ENCODE measurements around the gene AK8.

Gene AK8

GRCh38 chr9:132861666-132862065 lies 16.4 kb downstream of the AK8 start:
- no peak for TF ChIP-seq EZH2phosphoT487 (conservative IDR thresholded peaks at IDR 0.05; ENCODE audit: low read length)
- TF ChIP-seq, protein P1, sequence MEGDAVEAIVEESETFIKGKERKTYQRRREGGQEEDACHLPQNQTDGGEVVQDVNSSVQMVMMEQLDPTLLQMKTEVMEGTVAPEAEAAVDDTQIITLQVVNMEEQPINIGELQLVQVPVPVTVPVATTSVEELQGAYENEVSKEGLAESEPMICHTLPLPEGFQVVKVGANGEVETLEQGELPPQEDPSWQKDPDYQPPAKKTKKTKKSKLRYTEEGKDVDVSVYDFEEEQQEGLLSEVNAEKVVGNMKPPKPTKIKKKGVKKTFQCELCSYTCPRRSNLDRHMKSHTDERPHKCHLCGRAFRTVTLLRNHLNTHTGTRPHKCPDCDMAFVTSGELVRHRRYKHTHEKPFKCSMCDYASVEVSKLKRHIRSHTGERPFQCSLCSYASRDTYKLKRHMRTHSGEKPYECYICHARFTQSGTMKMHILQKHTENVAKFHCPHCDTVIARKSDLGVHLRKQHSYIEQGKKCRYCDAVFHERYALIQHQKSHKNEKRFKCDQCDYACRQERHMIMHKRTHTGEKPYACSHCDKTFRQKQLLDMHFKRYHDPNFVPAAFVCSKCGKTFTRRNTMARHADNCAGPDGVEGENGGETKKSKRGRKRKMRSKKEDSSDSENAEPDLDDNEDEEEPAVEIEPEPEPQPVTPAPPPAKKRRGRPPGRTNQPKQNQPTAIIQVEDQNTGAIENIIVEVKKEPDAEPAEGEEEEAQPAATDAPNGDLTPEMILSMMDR (IDR thresholded peaks at IDR 0.05; ENCODE audit: insufficient read depth, low read length, poor library complexity, severe bottlenecking): no peak
- H3K9me2 ChIP-seq (replicated peaks; ENCODE audit: insufficient read depth, low read length): no peaks in the 10 kb centered on the region
- no peaks in the 10 kb centered on the region for H4K20me1 ChIP-seq (ENCODE audit: low read depth, low read length)
- H3K9me3 ChIP-seq (ENCODE audit: insufficient read depth, low read length): no peaks in the 10 kb centered on the region
- H3K79me2 ChIP-seq (ENCODE audit: insufficient read depth, low read length): no peaks in the 10 kb centered on the region
- no peak overlapping the region for H3K4me2 ChIP-seq (ENCODE audit: low read depth, low read length, poor library complexity, severe bottlenecking)
- H3K4me3 ChIP-seq (ENCODE audit: insufficient read depth, low read length, poor library complexity, severe bottlenecking): no peak overlapping the region
- H3K9ac ChIP-seq (ENCODE audit: low read length): no peak overlapping the region
- no peaks in the 10 kb centered on the region for H3K27me3 ChIP-seq (ENCODE audit: low read length)
- H3K27ac ChIP-seq (ENCODE audit: low read depth, low read length): no peak overlapping the region
- no peaks in the 10 kb centered on the region for H3F3A ChIP-seq (ENCODE audit: insufficient read depth)
- no peak overlapping the region for H2AFZ ChIP-seq (ENCODE audit: low read depth, low read length, severe bottlenecking)
- H3K36me3 ChIP-seq (ENCODE audit: low read length): no peaks in the 10 kb centered on the region

DNA sequence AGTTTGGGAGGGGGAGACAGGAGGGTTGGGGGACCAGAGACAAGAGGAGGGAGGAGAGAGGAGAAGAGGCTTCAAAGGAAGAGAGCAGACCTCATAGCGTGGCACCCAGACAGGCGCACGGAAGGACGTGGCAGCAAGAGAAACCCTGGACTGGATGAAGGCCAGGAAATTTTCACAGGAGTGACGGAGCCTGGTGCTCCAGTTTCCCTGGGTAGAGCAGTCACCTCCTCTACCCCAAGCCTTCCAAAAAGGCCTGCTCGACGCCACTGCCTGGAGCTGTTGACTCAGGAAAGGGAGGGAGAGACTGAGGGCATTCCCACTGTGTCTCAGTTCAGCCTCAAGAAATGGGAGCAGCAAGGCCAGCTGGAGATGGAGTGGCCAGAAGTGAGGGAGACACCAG lies 19.3 kb downstream of the AK8 start:
- Histone ChIP-seq H3K27me3 (ENCODE audit: low read length) (no peaks in the 10 kb centered on the region), H2AFZ (ENCODE audit: low read depth, low read length, severe bottlenecking) (no peak overlapping the region), H3K4me2 (ENCODE audit: low read depth, low read length, poor library complexity, severe bottlenecking) (no peak overlapping the region)

GRCh38 chr9:132857616-132858342 lies 20.3 kb downstream of the AK8 start:
- H2AFZ ChIP-seq (ENCODE audit: low read depth, low read length, severe bottlenecking): no peak overlapping the region
- H3K36me3 ChIP-seq (ENCODE audit: low read length): no peaks in the 10 kb centered on the region
- H3K9me3 ChIP-seq (ENCODE audit: insufficient read depth, low read length): no peaks in the 10 kb centered on the region
- H3K9ac ChIP-seq (ENCODE audit: low read length): no peak overlapping the region
- H3K79me2 ChIP-seq (ENCODE audit: insufficient read depth, low read length): no peaks in the 10 kb centered on the region
- no peak overlapping the region for H3K4me2 ChIP-seq (ENCODE audit: low read depth, low read length, poor library complexity, severe bottlenecking)
- TF ChIP-seq, protein P1 (IDR thresholded peaks at IDR 0.05; ENCODE audit: insufficient read depth, low read length, poor library complexity, severe bottlenecking): no peak
- no peak for TF ChIP-seq EZH2phosphoT487 (conservative IDR thresholded peaks at IDR 0.05; ENCODE audit: low read length)
- H3K9me2 ChIP-seq (replicated peaks; ENCODE audit: insufficient read depth, low read length): no peaks in the 10 kb centered on the region
- no peak overlapping the region for H3K4me3 ChIP-seq (ENCODE audit: insufficient read depth, low read length, poor library complexity, severe bottlenecking)
- no peak overlapping the region for H3K27ac ChIP-seq (ENCODE audit: low read depth, low read length)
- H3K27me3 ChIP-seq (ENCODE audit: low read length): no peaks in the 10 kb centered on the region
- H4K20me1 ChIP-seq (ENCODE audit: low read depth, low read length): no peaks in the 10 kb centered on the region
- H3F3A ChIP-seq (ENCODE audit: insufficient read depth): no peaks in the 10 kb centered on the region

More for the DNA sequence above, 19.3 kb downstream of the AK8 start:
- H3F3A ChIP-seq (ENCODE audit: insufficient read depth): no peaks in the 10 kb centered on the region
- H3K4me3 ChIP-seq (ENCODE audit: insufficient read depth, low read length, poor library complexity, severe bottlenecking): no peak overlapping the region
- H3K27ac ChIP-seq (ENCODE audit: low read depth, low read length): no peak overlapping the region
- H3K79me2 ChIP-seq (ENCODE audit: insufficient read depth, low read length): no peaks in the 10 kb centered on the region
- no peak overlapping the region for H3K9ac ChIP-seq (ENCODE audit: low read length)
- H4K20me1 ChIP-seq (ENCODE audit: low read depth, low read length): no peaks in the 10 kb centered on the region
- no peaks in the 10 kb centered on the region for H3K9me2 ChIP-seq (replicated peaks; ENCODE audit: insufficient read depth, low read length)
- no peaks in the 10 kb centered on the region for H3K9me3 ChIP-seq (ENCODE audit: insufficient read depth, low read length)
- TF ChIP-seq, protein P1 (IDR thresholded peaks at IDR 0.05; ENCODE audit: insufficient read depth, low read length, poor library complexity, severe bottlenecking): no peak
- TF ChIP-seq EZH2phosphoT487 (conservative IDR thresholded peaks at IDR 0.05; ENCODE audit: low read length): no peak
- no peaks in the 10 kb centered on the region for H3K36me3 ChIP-seq (ENCODE audit: low read length)
